Naive thymus-derived CD8-positive, alpha-beta T cell (primary cell): Measurements from ENCODE around the gene VCL. TPM values are rescaled to one million over a fixed set of nuclear protein-coding genes. Genes with fewer than 3 reads are reported as not detected.
"Not testable (repeated sequence)": the region's sequence is repeated elsewhere in the genome, so short reads cannot be mapped to it uniquely, and the experiment has no call there.

Source experiments
- ATAC-seq, 2 donors: fragments of 150-1000 bp; cut with Tn5 transposase in 1 of 2; sonication (Bioruptor Pico), chemical (Tn5 transposase) in 1 of 2; 1 replicate in 1 of 2; 2 replicates in 1 of 2; pipeline ENCODE4 v1.10.0; 2021; ENCODE audit warnings: mild to moderate bottlenecking in 2 of 2, moderate library complexity in 2 of 2
- POLR2A ChIA-PET: fragments of 350-600 bp; sonication (Branson Sonifier 250); formaldehyde crosslinking; loops from one replicate; lab custom pipeline; 2021; ENCODE audit warnings: antibody characterized with exemption; lab: Charles Lee
- DNase-seq, 10 donors: peaks; one replicate each; pipeline versions ENCODE4 v3.0.0 to v3.0.0-alpha.2; 2020 to 2022
- H3K27ac Mint-ChIP-seq, 10 donors: one replicate each; pipeline ENCODE4 v1.8.0; 2020 to 2022; ENCODE audit warnings: mild to moderate bottlenecking in 10 of 10, mixed read lengths in 10 of 10, moderate library complexity in 4 of 10, inconsistent platforms in 1 of 10
- H3K27me3 Mint-ChIP-seq, 5 donors: one replicate each; pipeline ENCODE4 v1.8.0; 2021 to 2022; ENCODE audit warnings: mixed read lengths in 5 of 5
- H3K36me3 Mint-ChIP-seq, 3 donors: one replicate each; pipeline ENCODE4 v1.8.0; 2020 to 2022; ENCODE audit warnings: mixed read lengths in 3 of 3, mild to moderate bottlenecking in 2 of 3, inconsistent platforms in 1 of 3
- H3K4me1 Mint-ChIP-seq, 4 donors: one replicate each; pipeline ENCODE4 v1.8.0; 2021 to 2022; ENCODE audit warnings: mixed read lengths in 4 of 4
- H3K4me3 Mint-ChIP-seq, 10 donors: one replicate each; pipeline ENCODE4 v1.8.0; 2020 to 2022; ENCODE audit warnings: mild to moderate bottlenecking in 10 of 10, mixed read lengths in 10 of 10, moderate library complexity in 6 of 10, inconsistent platforms in 1 of 10
- H3K9me3 Mint-ChIP-seq, 9 donors: one replicate each; pipeline ENCODE4 v1.8.0; 2020 to 2022; ENCODE audit warnings: mixed read lengths in 9 of 9, mild to moderate bottlenecking in 3 of 9, inconsistent platforms in 1 of 9, moderate library complexity in 1 of 9
- polyA plus RNA-seq, 3 donors: library from polyadenylated mRNA; unstranded; fragments of 300-500 nt; fragmentation: Illumina TruSeq; gene quantifications; one replicate each; pipeline ENCODE4 v1.2.3, GENCODE V29; 2021
- total RNA-seq, 8 experiments: library from RNA in 2 of 8; stranded (reverse) in 2 of 8; gene quantifications; one replicate each; pipeline ENCODE4 v1.2.3 and lab custom pipeline; 2021 to 2026

VCL gene
- total RNA-seq = 1 to 10 TPM; 5.0 to 5.9 TPM
- 10 to 100 TPM in 1 of 3 donors, 1 to 10 TPM in 2; 7.8 to 21.2 (median 9.0) TPM for polyA plus RNA-seq
- total RNA-seq (lab: John Stamatoyannopoulos, UW) = 14.4 to 26.1 (median 16.0) reads per million in 6 experiments

DNA sequence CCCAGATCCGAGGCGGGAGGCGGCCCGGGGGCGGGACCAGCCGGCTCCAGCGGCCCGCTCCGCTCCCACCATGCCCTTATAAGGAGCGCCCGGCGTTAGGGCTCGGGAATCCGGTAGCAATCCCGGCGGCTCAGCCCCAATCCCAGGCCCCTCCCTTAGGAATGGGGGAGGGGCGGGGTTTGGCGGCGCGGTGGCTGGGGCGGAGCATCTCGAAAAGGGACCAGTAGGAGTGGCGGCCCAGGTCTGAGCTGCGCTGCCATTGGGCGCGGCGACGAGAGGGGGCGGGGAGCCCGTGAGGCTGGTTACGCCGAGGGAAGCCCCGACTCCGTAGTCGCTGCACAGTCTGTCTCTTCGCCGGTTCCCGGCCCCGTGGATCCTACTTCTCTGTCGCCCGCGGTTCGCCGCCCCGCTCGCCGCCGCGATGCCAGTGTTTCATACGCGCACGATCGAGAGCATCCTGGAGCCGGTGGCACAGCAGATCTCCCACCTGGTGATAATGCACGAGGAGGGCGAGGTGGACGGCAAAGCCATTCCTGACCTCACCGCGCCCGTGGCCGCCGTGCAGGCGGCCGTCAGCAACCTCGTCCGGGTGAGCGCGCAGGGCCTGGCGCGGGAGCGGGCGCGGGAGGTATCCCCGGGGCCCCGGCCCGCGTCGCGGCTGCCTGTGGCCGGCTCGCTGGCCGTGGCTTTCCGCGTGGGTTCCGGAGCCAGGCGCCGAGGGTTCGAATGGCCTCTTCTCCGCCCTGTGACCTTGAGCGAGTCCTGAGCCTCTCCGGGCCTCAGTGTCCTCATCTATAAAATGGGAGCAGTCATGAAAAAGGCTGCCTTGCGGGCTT, at the start of gene VCL:
Gene VCL, plus strand, starts transcription at position 330 of the 836 bp plus-strand sequence. Its CDS starts 92 bp downstream, at position 422.
- DNase-seq (peak; percentile 92 to 96 (median 94)), ATAC-seq (peak; percentile 97)
- H3K36me3 Mint-ChIP-seq = no peaks in the 10 kb centered on the region
- no peaks in the 10 kb centered on the region for H3K9me3 Mint-ChIP-seq
- H3K27me3 Mint-ChIP-seq = no peaks in the 10 kb centered on the region
- peak within 1 kb of the TSS; percentile 88 to 98 (median 98) for H3K27ac Mint-ChIP-seq
- peaks cover 14 to 57% (median 35%) of the 10 kb centered on the region in 4 donors for H3K4me1 Mint-ChIP-seq
- POLR2A ChIA-PET = interaction anchor here (1.0 to 1.4 kb wide), 2 partner anchors 40 to 54 kb away, joined by 3 to 6 read pairs; no protein-coding TSS in a partner anchor
- peak within 1 kb of the TSS; percentile 86 to 100 (median 100) for H3K4me3 Mint-ChIP-seq

DNA sequence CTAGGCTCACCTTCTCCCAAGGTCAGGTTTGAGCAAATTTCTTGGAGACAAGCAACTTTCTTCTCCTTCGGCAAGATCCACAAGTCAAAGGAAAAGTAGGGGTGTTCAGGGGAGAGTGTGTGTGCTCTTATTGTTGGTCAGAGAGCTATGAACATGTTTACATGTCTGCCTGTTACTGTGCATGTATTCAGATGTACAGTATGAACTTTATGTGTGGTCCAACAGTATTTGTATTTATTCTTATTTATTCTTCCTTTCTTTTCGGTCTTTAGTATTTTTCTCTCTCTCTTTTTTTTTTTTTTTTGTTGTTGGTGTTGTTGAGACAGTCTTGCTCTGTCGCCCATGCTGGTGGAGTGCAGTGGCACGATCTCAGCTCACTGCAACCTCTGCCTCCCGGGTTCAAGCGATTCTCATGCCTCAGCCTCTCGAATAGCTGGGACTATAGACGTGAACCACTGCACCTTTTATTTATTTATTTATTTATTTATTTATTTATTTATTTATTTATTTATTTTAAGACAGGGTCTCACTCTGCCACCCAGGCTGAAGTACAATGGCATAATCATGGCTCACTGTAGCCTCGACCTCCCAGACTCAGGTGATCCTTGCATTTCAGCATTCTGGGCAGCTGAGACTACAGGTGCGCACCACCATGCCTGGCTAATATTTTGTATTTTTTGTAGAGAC, 48.8 kb upstream of the VCL start:
- POLR2A ChIA-PET = no interaction called here

DNA sequence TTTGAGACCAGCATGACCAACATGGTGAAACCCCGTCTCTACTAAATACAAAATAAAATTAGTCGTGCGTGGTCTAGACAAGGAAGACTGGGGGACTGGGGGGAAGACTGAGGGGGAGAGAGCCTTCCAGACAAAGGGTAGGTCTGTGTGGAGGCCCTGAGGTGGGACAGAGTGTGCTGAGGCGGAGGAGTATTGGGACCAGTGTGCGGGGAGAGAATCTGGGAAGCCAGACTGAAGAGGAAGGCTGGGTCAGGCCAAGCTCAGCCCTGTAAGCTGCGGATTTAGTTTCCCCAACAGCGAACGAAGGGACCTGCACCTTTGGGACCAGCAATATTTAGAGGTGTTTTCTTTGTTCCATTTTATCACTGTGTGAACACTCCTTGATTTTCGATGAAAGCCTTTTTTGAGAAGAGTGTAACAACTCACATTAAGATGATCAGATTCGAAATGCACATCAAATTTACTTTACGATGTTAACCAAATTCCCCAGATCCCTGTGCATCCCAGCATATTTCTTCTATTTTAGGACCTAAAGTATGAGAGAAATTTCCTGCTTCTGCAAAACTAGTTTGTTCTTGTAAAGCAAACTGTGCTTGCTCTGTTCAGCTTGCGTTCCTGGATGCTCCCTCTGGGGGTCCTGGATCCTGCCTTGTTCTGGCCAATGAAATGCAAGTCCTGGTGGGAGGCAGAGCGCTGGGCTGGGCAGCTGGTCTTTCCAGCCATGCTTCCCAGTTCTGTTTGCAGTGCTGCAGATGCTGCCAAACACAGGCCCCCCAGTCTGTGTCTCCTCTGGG, 47.6 kb upstream of the VCL start:
- Mint-ChIP-seq H3K36me3 (no peaks in the 10 kb centered on the region), H3K9me3 (no peaks in the 10 kb centered on the region), H3K27me3 (no peaks in the 10 kb centered on the region), H3K4me3 (no peak overlapping the region), H3K4me1 (peaks cover 2 to 11% (median 3%) of the 10 kb centered on the region in 4 donors), H3K27ac (peak overlapping the region in 1 of 10 donors; percentile 78)
- ATAC-seq (no peak), DNase-seq (no peak)
- POLR2A ChIA-PET = interaction anchor here (0.6 kb wide), 1 partner anchor 75 kb away, joined by 3 read pairs; no protein-coding TSS in a partner anchor

More for the DNA sequence above, 48.8 kb upstream of the VCL start:
- no peak for ATAC-seq
- Mint-ChIP-seq H3K9me3 (no peaks in the 10 kb centered on the region), H3K4me3 (no peak overlapping the region), H3K36me3 (no peaks in the 10 kb centered on the region), H3K27ac (no peak overlapping the region), H3K27me3 (no peaks in the 10 kb centered on the region), H3K4me1 (peaks cover 0 to 6% (median 1%) of the 10 kb centered on the region in 4 donors)
- no peak for DNase-seq

DNA sequence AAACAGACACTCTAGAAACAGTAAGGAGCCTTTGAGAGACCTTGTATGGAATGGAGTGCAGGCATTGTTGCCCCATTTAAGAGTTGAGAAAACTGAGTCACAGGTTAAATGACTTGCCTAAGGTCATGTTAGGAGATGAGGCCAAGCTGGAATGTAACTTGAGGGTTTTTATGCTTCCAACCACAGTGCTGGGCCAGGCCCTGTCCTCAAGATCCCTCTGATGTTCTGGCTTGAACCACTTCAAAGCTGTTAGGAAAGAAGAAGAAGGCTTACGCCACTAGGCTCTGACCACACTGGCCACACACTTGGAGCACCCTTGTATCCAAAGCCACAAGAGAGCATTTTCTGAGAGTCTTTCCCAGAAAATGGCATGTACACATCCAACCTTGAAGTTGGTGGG, 44.3 kb upstream of the VCL start:
- Mint-ChIP-seq H3K27me3 (no peaks in the 10 kb centered on the region), H3K36me3 (no peaks in the 10 kb centered on the region), H3K4me3 (no peak overlapping the region), H3K27ac (no peak overlapping the region), H3K9me3 (no peaks in the 10 kb centered on the region), H3K4me1 (peaks cover 12 to 40% (median 27%) of the 10 kb centered on the region in 4 donors)
- DNase-seq (no peak), ATAC-seq (no peak)
- POLR2A ChIA-PET = no interaction called here

DNA sequence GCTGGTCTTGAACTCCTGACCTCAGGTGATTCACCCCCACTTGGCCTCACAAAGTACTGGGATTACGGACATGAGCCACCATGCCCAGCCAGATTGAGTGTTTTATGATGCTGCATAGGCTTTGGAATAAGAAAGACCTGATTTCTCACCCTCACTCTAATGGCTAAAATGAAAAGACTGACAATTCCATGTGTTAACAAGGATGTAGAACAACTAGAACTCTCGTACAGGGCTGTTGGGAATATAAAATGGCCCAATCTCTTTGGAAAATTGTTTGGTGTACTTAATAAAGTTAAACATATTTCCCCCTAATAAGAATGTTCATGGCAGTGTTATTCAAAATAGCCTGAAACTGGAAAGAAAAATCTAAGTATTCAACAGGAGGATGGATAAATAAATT, 43.2 kb upstream of the VCL start:
- Mint-ChIP-seq H3K4me1 (peaks cover 15 to 51% (median 32%) of the 10 kb centered on the region in 4 donors), H3K27me3 (no peaks in the 10 kb centered on the region), H3K9me3 (no peaks in the 10 kb centered on the region), H3K27ac (peak overlapping the region in 1 of 10 donors; percentile 67), H3K36me3 (no peaks in the 10 kb centered on the region), H3K4me3 (no peak overlapping the region)
- POLR2A ChIA-PET = no interaction called here
- DNase-seq = no peak
- no peak for ATAC-seq

DNA sequence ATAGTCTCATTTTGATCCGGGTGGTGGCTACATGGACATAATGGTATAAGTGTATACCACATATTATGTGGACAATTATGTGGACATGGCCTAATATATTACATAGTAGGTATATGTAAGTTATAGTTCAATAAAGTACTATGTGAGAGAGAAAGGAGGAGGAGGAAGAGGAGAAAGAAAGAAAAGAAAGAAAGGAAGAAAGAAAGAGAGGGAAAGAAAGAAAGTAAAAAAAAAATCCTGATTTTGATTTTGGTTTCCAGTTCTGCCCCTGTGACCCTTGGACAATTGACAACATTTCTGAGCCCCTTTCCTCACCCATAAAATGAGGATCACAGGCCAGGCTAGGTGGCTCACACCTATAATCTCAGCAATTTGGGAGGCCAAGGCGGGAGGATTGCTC, 42.2 kb upstream of the VCL start:
- no peaks in the 10 kb centered on the region for H3K27me3 Mint-ChIP-seq
- H3K9me3 Mint-ChIP-seq = no peaks in the 10 kb centered on the region
- no peak for ATAC-seq
- peak overlapping the region in 7 of 10 donors; percentile 19 to 63 (median 43) for H3K4me3 Mint-ChIP-seq
- H3K27ac Mint-ChIP-seq = peak overlapping the region in 6 of 10 donors; percentile 23 to 84 (median 48)
- H3K4me1 Mint-ChIP-seq = peaks cover 15 to 59% (median 35%) of the 10 kb centered on the region in 4 donors
- H3K36me3 Mint-ChIP-seq = no peaks in the 10 kb centered on the region
- POLR2A ChIA-PET = interaction anchor here (1.0 to 1.6 kb wide), 2 partner anchors 15 to 36 kb away, joined by 3 to 5 read pairs; no protein-coding TSS in a partner anchor
- no peak for DNase-seq

DNA sequence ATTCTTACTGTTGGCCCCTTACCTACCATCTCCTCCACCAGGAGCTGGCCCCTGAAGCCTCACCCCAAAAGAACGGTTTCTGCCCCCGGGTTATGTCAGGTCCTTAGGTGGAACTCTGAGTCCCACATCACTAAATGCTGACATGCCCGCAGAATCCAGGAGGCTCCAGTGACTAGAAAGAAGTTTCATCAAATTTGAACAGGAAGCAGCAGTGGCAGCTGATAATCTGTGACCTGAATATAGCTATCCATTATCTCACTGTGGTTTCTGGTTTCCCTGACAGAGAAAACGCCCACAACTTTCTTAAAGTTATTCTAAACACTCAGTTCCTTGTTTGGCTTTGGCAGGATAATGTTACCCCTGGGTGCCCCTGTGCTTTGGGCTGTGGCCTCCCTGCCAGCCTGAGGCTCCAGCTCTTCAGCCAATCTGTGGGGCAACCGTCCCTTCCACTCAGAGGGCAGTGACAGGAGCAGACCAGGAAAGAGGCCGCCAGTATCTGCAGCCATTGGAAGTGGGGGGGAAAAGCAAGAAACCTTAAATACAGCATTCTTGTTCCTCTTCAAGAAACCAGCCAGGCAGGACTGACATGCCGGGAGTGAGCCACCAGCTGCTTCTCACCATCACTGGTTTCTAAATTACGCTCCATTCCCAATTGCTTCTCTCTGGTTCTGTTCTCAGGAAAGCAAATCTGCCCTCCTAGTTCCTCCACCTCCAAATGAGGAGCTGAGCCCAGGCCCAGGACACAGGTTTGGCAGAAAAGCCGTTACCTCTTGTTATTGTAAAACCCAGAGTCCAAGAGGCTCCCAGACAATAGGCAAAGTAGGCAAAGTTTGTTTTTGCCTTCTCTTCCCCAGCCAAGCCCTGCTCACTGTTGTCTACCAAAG, 41.2 kb upstream of the VCL start:
- POLR2A ChIA-PET = interaction anchor here (1.0 to 1.6 kb wide), 3 partner anchors 16 to 37 kb away, joined by 3 to 8 read pairs (median 5); no protein-coding TSS in a partner anchor
- no peaks in the 10 kb centered on the region for H3K36me3 Mint-ChIP-seq
- no peaks in the 10 kb centered on the region for H3K27me3 Mint-ChIP-seq
- DNase-seq = peak in 7 of 10 donors; percentile 3 to 54 (median 20)
- peak overlapping the region; percentile 47 to 90 (median 82) for H3K27ac Mint-ChIP-seq
- no peaks in the 10 kb centered on the region for H3K9me3 Mint-ChIP-seq
- peaks cover 15 to 63% (median 35%) of the 10 kb centered on the region in 4 donors for H3K4me1 Mint-ChIP-seq
- H3K4me3 Mint-ChIP-seq = peak overlapping the region; percentile 44 to 86 (median 64)
- ATAC-seq = peak; percentile 71 to 84

DNA sequence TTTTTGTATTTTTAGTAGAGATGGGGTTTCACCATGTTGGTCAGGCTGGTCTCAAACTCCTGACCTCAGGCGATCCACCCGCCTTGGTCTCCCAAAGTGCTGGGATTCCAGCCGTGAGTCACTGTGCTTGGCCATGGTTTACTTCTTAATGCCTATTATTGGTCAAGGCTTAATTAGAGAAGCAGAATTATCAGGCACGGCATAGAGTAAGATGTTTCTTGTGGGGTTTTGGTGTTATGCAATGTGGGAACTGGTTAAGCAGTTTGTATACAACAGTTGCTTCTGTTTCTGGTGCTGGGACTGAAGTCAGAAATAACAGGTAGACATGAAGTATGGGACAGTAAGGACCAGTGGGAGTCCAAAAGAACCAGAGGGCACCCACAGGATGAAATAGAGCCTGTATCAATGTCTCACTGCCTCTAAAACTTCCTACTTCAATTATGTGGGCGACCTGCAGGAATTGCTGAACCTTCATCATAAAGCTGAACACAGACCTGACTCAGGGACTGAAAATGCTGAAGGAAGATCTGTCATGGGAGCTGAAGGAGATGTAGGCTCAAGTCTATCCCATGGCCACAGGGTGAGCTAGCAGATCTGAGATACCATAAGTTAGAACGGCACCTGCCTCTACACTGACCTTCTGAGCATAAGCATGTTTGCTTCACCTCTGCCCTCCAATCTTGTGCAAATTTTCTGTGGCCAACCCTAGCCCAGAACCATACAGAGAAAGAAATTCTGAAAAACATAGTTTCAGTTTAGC, 38.3 kb upstream of the VCL start:
- Mint-ChIP-seq H3K36me3 (no peaks in the 10 kb centered on the region), H3K4me3 (no peak overlapping the region), H3K4me1 (peaks cover 12 to 56% (median 35%) of the 10 kb centered on the region in 4 donors), H3K27me3 (no peaks in the 10 kb centered on the region), H3K9me3 (no peaks in the 10 kb centered on the region), H3K27ac (peak overlapping the region in 5 of 10 donors; percentile 46 to 74 (median 59))
- ATAC-seq (no peak), DNase-seq (no peak)
- POLR2A ChIA-PET = interaction anchor here (0.5 to 0.6 kb wide), 2 partner anchors 73 to 1192 kb away, joined by 3 read pairs; no protein-coding TSS in a partner anchor

DNA sequence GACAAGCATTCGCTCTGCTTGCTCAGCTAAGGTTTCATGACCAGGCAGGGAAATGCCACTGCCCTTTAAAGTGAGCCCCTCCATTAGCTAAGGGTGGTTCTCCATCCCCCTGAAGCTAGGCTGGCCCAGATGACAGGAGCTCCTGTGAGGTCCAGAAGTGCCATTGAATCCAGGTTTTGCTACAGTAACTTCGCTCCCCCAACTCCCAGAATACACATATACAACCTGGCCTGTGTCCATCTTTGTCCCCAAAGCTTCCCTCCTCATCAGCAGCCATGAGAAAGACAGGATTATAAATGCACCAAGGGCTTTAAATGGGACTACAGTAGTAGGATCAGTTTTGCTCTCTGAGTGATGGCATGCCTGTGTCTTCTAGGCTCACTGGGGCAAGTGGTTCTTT, 35.5 kb upstream of the VCL start:
- DNase-seq = no peak
- Mint-ChIP-seq H3K4me1 (peaks cover 3 to 45% (median 15%) of the 10 kb centered on the region in 4 donors), H3K9me3 (no peaks in the 10 kb centered on the region), H3K4me3 (no peak overlapping the region), H3K36me3 (no peaks in the 10 kb centered on the region), H3K27me3 (no peaks in the 10 kb centered on the region), H3K27ac (no peak overlapping the region)
- ATAC-seq = no peak
- POLR2A ChIA-PET = interaction anchor here (0.6 to 0.7 kb wide), 2 partner anchors 147 to 681 kb away, joined by 3 read pairs; no protein-coding TSS in a partner anchor

DNA sequence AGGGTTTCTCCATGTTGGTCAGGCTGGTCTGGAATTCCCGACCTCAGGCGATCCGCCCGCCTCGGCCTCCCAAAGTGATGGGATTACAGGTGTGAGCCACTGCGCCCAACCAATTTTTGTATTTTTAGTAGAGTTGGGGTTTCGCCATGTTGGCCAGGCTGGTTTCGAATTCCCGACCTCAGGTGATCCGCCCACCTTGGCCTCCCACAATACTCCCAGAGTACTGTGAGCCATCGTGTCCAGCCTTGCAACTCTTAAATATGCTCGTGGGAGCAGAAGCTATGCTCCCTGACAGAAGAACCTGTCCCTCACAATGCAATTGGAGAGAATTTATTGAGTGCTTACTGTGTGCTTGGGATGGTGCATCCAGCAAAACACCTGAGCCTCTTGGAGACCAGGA, 34.4 kb upstream of the VCL start:
- H3K36me3 Mint-ChIP-seq, DNase-seq, H3K27me3 Mint-ChIP-seq, H3K9me3 Mint-ChIP-seq, H3K27ac Mint-ChIP-seq, POLR2A ChIA-PET, H3K4me3 Mint-ChIP-seq, ATAC-seq: not testable (repeated sequence)
- H3K4me1 Mint-ChIP-seq = peaks cover 2 to 46% (median 11%) of the 10 kb centered on the region in 4 donors
